GM12864 (cell line): Measurements from ENCODE around the gene IQCK.

Source experiments
- DNase-seq: peaks from one replicate; pipeline ENCODE4 v3.0.0-alpha.2; 2011; ENCODE audit warnings: low read depth
- H3K4me3 ChIP-seq: 2 replicates; pipeline ENCODE4 v1.5.1; 2011; ENCODE audit warnings: mild to moderate bottlenecking, low read depth, low read length, control low read depth
- CTCF ChIP-seq: IDR thresholded peaks from 2 replicates; pipeline ENCODE4 v1.5.1; 2011; ENCODE audit warnings: low read depth, mild to moderate bottlenecking, moderate library complexity, low read length, control low read depth, inconsistent platforms; ENCODE audit errors: missing control alignments

Gene IQCK

GRCh38 chr16:19817875-19818274, 99.8 kb downstream of the IQCK start:
- DNase-seq, result no peak
- H3K4me3 ChIP-seq, result no peak overlapping the region
- TF ChIP-seq CTCF, result no peak

GRCh38 chr16:19822533-19822932, 104.5 kb downstream of the IQCK start:
- no peak for TF ChIP-seq CTCF
- DNase-seq, result no peak
- H3K4me3 ChIP-seq, result no peak overlapping the region

- no peak overlapping the region for H3K4me3 ChIP-seq
- no peak for DNase-seq
- TF ChIP-seq CTCF, result no peak
Observed at GRCh38 chr16:19823322-19823721, 105.3 kb downstream of the IQCK start.

GRCh38 chr16:19824216-19824615, 106.1 kb downstream of the IQCK start:
- no peak for TF ChIP-seq CTCF
- H3K4me3 ChIP-seq, result no peak overlapping the region
- no peak for DNase-seq

GRCh38 chr16:19829844-19830692, 112.0 kb downstream of the IQCK start:
- TF ChIP-seq CTCF, result no peak
- H3K4me3 ChIP-seq, result no peak overlapping the region
- DNase-seq, result no peak

GRCh38 chr16:19830902-19831560, 113.0 kb downstream of the IQCK start:
- no peak overlapping the region for H3K4me3 ChIP-seq
- no peak for TF ChIP-seq CTCF
- no peak for DNase-seq

- no peak overlapping the region for H3K4me3 ChIP-seq
- DNase-seq, result no peak
- no peak for TF ChIP-seq CTCF
Observed at GRCh38 chr16:19831678-19832077, 113.6 kb downstream of the IQCK start.
